Right lobe of liver (tissue), 6 donors: ENCODE measurements around the gene TRAF3IP1. TPM values are rescaled to one million over a fixed set of nuclear protein-coding genes. Genes with fewer than 3 reads are reported as not detected.
"Not testable (repeated sequence)": the region's sequence is repeated elsewhere in the genome, so short reads cannot be mapped to it uniquely, and the experiment has no call there.

Experiments used
- ATAC-seq, 4 donors: fragments of 200-7000 bp; cut with Tn5 transposase; one replicate each; pipeline ENCODE4 v1.9.1; 2020; ENCODE audit warnings: mild to moderate bottlenecking in 4 of 4, moderate library complexity in 4 of 4
- DNase-seq, 3 donors: peaks; one replicate each; pipeline ENCODE4 v3.0.0-alpha.2; 2020
- H3K27ac ChIP-seq, 3 donors: fragments of 200-600 bp; one replicate each; pipeline ENCODE4 v1.8.0; 2022
- H3K27me3 ChIP-seq, 2 donors: fragments of 200-600 bp; one replicate each; pipeline ENCODE4 v1.8.0; 2022
- H3K36me3 ChIP-seq, 4 donors: fragments of 200-600 bp; sonication (generic) in 1 of 4; one replicate each; pipeline versions ENCODE4 v1.5.1 to v1.8.0; 2017 to 2022; ENCODE audit warnings: control low read depth in 1 of 4
- H3K4me1 ChIP-seq, 4 donors: fragments of 200-600 bp; sonication (generic) in 1 of 4; one replicate each; pipeline versions ENCODE4 v1.5.1 to v1.8.0; 2017 to 2022; ENCODE audit warnings: control low read depth in 1 of 4
- H3K4me3 ChIP-seq, 3 donors: fragments of 200-600 bp; one replicate each; pipeline ENCODE4 v1.8.0; 2022
- H3K9me3 ChIP-seq, 4 donors: fragments of 200-600 bp; sonication (generic) in 1 of 4; one replicate each; pipeline versions ENCODE4 v1.5.1 to v1.8.0; 2017 to 2022; ENCODE audit warnings: control low read depth in 1 of 4
- POLR2A ChIP-seq: fragments of 450-650 bp; IDR thresholded peaks from one replicate; pipeline ENCODE4 v1.6.1; 2017; ENCODE audit warnings: antibody characterized with exemption, mild to moderate bottlenecking
- WGBS: methylation state at CpG from one replicate; pipeline ENCODE4 v1.1.6; 2018; ENCODE audit warnings: low coverage, low lambda C conversion rate; ENCODE audit not compliant: insufficient coverage; ENCODE audit errors: missing lambda C conversion rate; 5-methylcytosine and 5-hydroxymethylcytosine counted together
- intact Hi-C, 2 donors: fragments of 100-400 bp; cut with DNase I; formaldehyde crosslinking; loops; one replicate each; pipeline versions ENCODE4 v1.11.2 to v1.14.1; 2022
- total RNA-seq, 6 experiments: library from RNA; depleted of rRNA in 2 of 6; stranded (reverse); fragments of >200 nt in 2 of 6; fragmentation: NEBNext Ultra II Directional in 3 of 6; extraction: Animal tissue kit (Norgen Biotek cat#: 25700) in 3 of 6; gene quantifications; one replicate each; pipeline versions ENCODE4 v1.1.0 to v1.2.4, GENCODE V29; 2016 to 2023
- TF ChIP-seq, protein P1 (sequence below), 4 donors: fragments of 200-600 bp in 3 of 4; fragments of 450-650 bp in 1 of 4; IDR thresholded peaks; one replicate each; pipeline versions ENCODE4 v1.5.1 to v1.8.0; 2016 to 2022; ENCODE audit warnings: antibody characterized with exemption in 4 of 4, mild to moderate bottlenecking in 2 of 4
- donor health status: DM: no; HTN: yes; CAD: no.
- donor health status: DM: no; HTN: no; CAD: no.
- donor health status: DM: no; HTN: no; CAD: no.
- donor health status: DM: no; HTN: yes; CAD: no.
- donor health status: DM: no; HTN: yes; CAD: no.

The TRAF3IP1 gene
- total RNA-seq, 6 experiments from 2014 or later: 4.6 to 12.0 (median 8.3) TPM

DNA sequence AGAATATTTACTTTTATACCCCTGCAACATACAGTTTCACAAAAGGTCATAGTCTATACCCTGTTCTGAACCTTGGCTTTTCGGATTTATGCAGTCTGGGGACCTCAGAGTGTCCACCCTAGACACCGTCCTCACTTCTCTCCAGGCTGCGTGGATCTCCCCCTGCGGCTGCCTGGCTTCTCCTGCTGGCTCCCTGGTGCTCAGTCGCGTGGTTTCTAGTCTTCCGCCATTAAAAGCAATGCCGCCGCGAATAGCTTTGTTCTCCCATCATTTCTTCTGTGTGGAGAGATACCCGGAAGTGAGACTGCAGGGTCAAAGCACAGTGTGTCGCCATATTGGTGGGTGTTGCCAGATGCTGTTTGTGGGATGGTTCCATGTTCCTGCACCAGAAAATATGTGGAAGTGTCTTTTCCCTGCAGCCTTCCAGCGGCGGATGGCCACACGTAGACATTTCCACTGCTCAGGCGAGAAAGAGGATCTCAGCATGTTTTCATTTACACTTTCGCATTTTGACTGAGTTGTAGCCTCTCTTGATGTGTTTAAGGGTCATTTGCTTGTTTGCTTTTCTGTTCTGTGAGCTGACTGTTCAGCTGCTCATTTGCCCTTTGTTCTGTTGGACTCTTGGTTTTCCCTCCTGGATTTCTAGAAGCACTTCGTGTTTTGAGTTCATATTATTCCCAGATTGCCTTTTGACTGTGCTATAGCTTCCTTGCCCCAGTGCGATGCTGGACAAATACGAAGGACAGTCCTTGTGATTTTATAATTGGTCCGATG, 83.5 kb downstream of the TRAF3IP1 start:
- Histone ChIP-seq H3K9me3 (no peaks in the 10 kb centered on the region), H3K4me1 (peaks cover 0 to 8% (median 3%) of the 10 kb centered on the region in 4 donors), H3K27ac (peak overlapping the region in 2 of 3 donors; percentile 69 to 76), H3K4me3 (peak overlapping the region in 2 of 3 donors; percentile 10 to 40), H3K27me3 (no peaks in the 10 kb centered on the region), H3K36me3 (no peaks in the 10 kb centered on the region)
- intact Hi-C loops: loop anchor here in 1 of 2 donors (10.0 kb wide), 1 partner anchor 51 kb away; no protein-coding TSS in a partner anchor
- DNase-seq (peak in 1 of 3 donors; percentile 46), ATAC-seq (peak; percentile 79 to 86 (median 82))
- TF ChIP-seq, protein P1, sequence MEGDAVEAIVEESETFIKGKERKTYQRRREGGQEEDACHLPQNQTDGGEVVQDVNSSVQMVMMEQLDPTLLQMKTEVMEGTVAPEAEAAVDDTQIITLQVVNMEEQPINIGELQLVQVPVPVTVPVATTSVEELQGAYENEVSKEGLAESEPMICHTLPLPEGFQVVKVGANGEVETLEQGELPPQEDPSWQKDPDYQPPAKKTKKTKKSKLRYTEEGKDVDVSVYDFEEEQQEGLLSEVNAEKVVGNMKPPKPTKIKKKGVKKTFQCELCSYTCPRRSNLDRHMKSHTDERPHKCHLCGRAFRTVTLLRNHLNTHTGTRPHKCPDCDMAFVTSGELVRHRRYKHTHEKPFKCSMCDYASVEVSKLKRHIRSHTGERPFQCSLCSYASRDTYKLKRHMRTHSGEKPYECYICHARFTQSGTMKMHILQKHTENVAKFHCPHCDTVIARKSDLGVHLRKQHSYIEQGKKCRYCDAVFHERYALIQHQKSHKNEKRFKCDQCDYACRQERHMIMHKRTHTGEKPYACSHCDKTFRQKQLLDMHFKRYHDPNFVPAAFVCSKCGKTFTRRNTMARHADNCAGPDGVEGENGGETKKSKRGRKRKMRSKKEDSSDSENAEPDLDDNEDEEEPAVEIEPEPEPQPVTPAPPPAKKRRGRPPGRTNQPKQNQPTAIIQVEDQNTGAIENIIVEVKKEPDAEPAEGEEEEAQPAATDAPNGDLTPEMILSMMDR (IDR thresholded peaks at IDR 0.05): no peak
- TF ChIP-seq POLR2A: no peak
- WGBS: 55% methylated on average over 18 of the region's 21 CpGs

DNA sequence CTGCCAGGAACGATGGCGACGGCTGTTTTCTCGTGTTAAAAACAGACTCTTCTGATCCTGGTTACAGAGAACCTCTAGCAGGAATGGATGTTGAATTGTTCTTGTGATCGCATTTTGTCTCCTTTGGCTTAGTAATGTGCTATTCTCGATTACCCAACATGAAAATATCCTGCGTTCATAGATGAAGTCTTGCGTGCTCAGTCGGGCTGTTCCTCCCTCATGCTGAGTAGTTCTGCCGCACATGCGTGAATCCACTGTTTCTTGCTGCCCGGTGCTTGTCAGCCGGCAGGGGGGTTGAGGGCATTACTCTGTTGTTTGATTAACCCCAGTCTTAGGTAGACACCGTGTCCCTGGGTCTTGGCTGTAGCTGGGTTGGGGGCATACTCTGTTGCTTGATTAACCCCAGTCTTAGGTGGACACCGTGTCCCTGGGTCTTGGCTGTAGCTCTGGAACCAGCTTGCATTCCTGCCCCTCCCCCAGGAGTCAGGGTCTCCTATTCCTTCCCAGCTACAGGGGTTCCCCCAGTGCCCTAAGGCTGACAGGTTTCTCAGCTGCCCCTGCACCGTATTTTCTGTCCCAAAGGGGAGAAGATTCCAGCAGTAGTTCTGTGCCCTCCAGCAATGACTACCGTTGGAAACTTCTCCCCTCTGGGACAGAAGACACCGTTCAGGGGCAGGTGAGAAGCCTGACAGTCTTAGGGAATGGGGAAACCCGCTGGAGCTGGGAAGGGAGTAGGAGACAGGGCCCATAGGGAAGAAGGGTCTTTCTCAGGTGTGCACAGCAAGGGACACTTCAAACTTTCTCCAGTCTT, 84.3 kb downstream of the TRAF3IP1 start:
- peak overlapping the region in 2 of 3 donors; percentile 69 to 76 for H3K27ac ChIP-seq
- intact Hi-C loops: loop anchor here in 1 of 2 donors (10.0 kb wide), 1 partner anchor 50 kb away; no protein-coding TSS in a partner anchor
- DNase-seq (peak in 1 of 3 donors; percentile 67), ATAC-seq (peak; percentile 71 to 81 (median 76))
- H3K9me3 ChIP-seq: no peaks in the 10 kb centered on the region
- WGBS: 48% methylated on average over 13 of the region's 19 CpGs
- no peaks in the 10 kb centered on the region for H3K27me3 ChIP-seq
- no peaks in the 10 kb centered on the region for H3K36me3 ChIP-seq
- H3K4me3 ChIP-seq: peak overlapping the region in 2 of 3 donors; percentile 10 to 40
- H3K4me1 ChIP-seq: peaks cover 0 to 8% (median 3%) of the 10 kb centered on the region in 4 donors
- no peak for TF ChIP-seq POLR2A
- TF ChIP-seq, protein P1 (IDR thresholded peaks at IDR 0.05): no peak

DNA sequence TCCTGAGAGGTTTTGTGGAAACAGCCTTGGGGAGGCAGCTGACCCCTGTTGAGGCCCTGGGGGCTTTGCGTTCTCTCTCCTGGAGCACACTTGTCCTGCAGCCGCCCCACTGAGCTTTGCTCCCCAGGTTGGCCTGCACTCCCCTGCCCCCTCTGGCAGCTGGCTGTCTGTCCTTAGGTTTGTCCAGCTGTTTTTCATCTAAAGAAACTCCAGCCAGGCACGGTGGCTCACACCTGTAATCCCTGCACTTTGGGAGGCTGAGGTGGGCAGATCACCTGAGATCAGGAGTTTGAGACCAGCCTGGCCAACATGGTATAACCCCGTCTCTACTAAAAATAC, 84.9 kb downstream of the TRAF3IP1 start:
- H3K27me3 ChIP-seq, H3K4me3 ChIP-seq, H3K4me1 ChIP-seq, H3K9me3 ChIP-seq, H3K36me3 ChIP-seq, H3K27ac ChIP-seq, DNase-seq: not testable (repeated sequence)
- 88% methylated on average over 3 of the region's 4 CpGs for WGBS
- ATAC-seq: peak in 1 of 4 donors; percentile 3
- intact Hi-C loops: loop anchor here in 1 of 2 donors (10.0 kb wide), 1 partner anchor 50 kb away; no protein-coding TSS in a partner anchor

DNA sequence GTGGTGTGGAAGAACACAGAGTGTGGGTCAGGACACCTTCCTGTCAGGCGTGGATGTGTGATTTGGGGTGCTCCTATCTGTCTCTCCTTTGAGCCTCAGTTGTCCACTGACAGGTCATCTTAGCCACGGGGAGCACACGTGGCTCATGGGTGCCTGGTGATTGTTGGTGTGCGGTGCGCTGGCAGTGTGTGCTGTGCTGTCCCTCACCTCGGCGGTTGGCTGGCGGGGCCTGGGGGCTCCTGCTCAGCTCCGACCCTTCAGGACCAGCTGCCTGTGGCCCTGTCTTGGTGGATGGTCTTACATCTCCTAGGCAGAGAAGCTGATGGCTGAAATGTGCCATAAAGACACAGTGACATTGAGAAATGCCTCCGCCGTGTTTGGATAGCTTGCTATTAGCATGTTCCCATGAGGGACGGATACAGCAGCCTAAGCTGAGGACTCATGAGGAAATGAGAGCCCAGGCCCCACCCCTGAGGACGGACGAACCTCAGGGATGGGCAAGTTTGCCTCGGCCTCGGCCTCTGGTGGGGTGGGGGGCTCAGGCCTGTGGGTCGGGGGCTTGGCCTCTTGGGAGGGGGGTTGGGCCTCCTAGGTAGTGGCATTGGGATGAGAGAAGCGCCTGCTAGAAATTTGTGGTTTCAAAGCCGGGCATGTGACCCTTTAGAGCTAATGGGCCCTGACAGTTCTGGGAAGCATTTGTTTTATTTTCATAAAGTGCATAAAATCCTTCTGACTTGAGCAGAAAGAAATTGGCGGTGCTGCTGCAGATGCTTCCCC, 86.1 kb downstream of the TRAF3IP1 start:
- WGBS: 85% methylated on average over 4 of the region's 20 CpGs
- DNase-seq (no peak), ATAC-seq (no peak)
- Histone ChIP-seq H3K27ac (no peak overlapping the region), H3K9me3 (no peaks in the 10 kb centered on the region), H3K27me3 (no peaks in the 10 kb centered on the region), H3K36me3 (no peaks in the 10 kb centered on the region), H3K4me3 (no peak overlapping the region), H3K4me1 (peaks cover 0 to 8% (median 3%) of the 10 kb centered on the region in 4 donors)
- intact Hi-C loops: loop anchor here in 1 of 2 donors (10.0 kb wide), 1 partner anchor 48 kb away; no protein-coding TSS in a partner anchor
- TF ChIP-seq, protein P1 (IDR thresholded peaks at IDR 0.05): no peak
- TF ChIP-seq POLR2A: no peak
